Muscle of leg (tissue), 9 donors: ENCODE results near the gene OR1A1. TPM values are rescaled to one million over a fixed set of nuclear protein-coding genes. Genes with fewer than 3 reads are reported as not detected.

Experiments used
- polyA plus RNA-seq, 8 donors: library from polyadenylated mRNA; unstranded; fragments of 120-200 nt; gene quantifications; one replicate each; pipeline versions ENCODE4 v1.2.1 to v1.2.3, GENCODE V29; 2013; ENCODE audit warnings: inconsistent platforms in 1 of 8, low replicate concordance in 1 of 8; ENCODE audit not compliant: insufficient read length in 8 of 8, insufficient read depth in 1 of 8
- total RNA-seq: library from RNA; stranded (reverse); fragments of 120-200 nt; gene quantifications from one replicate; pipeline ENCODE4 v1.2.4, GENCODE V29; 2013

OR1A1 gene
- total and polyA plus RNA-seq, 9 donors: 0.10 TPM; not detected in 8

Other genes with a start within 250 kb of the OR1A1 start
- gene OR1D5, start 144.1 kb upstream of the OR1A1 start, total RNA-seq: not detected
- gene OR1D5, start 144.1 kb upstream of the OR1A1 start, polyA plus RNA-seq: not detected
- not detected for gene OR1D2, start 103.2 kb upstream of the OR1A1 start, total RNA-seq
- gene OR1D2, start 103.2 kb upstream of the OR1A1 start, polyA plus RNA-seq: under 1 TPM in 1 of 8 donors, not detected in 7; 0.05 TPM
- not detected for gene OR1G1, start 80.1 kb upstream of the OR1A1 start, total RNA-seq
- not detected for gene OR1G1, start 80.1 kb upstream of the OR1A1 start, polyA plus RNA-seq
- not detected for gene OR1A2, start 10.1 kb upstream of the OR1A1 start, total RNA-seq
- not detected for gene OR1A2, start 10.1 kb upstream of the OR1A1 start, polyA plus RNA-seq
- gene OR3A1, start 90.7 kb downstream of the OR1A1 start, total RNA-seq: not detected
- gene OR3A1, start 90.7 kb downstream of the OR1A1 start, polyA plus RNA-seq: under 1 TPM in 3 of 8 donors, not detected in 5; 0.17 to 0.34 (median 0.18) TPM
- gene OR3A2, start 178.6 kb downstream of the OR1A1 start, total RNA-seq: 0.04 TPM
- gene OR3A2, start 178.6 kb downstream of the OR1A1 start, polyA plus RNA-seq: 1 to 10 TPM in 1 of 8 donors, under 1 TPM in 5, not detected in 2; 0.11 to 2.0 (median 0.24) TPM
- not detected for gene OR1E1, start 190.7 kb downstream of the OR1A1 start, total RNA-seq
- gene OR1E1, start 190.7 kb downstream of the OR1A1 start, polyA plus RNA-seq: not detected
- gene OR3A3, start 203.7 kb downstream of the OR1A1 start, total RNA-seq: not detected
- under 1 TPM in 5 of 8 donors, not detected in 3; 0.04 to 0.15 (median 0.07) TPM for gene OR3A3, start 203.7 kb downstream of the OR1A1 start, polyA plus RNA-seq
- gene OR1E2, start 226.2 kb downstream of the OR1A1 start, total RNA-seq: not detected
- gene OR1E2, start 226.2 kb downstream of the OR1A1 start, polyA plus RNA-seq: not detected